Measurements from ENCODE around the gene CRNN. TPM values are rescaled to one million over a fixed set of nuclear protein-coding genes. Genes with fewer than 3 reads are reported as not detected.

The CRNN gene
- total RNA-seq, 1 experiment from 2014 or later: not detected

DNA sequence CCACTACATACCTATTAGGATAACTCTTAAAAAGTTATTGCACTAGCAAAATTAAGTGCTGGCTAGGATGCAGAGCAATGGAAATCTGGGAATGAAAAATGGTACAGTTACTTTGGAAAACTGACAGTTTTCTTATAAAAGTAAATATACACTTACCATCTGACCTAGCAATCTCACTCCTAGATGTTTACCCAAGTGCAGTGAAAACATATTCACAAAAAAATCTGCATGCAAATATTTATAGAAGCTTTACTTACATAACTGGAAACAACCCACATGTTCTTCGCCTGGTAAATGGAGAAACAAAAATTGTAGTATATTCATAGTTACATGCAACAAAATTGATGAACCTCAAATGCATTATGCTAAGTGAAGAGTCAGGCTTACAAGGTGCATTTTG lies 41.4 kb downstream of the CRNN start:
- H3K4me2 ChIP-seq (ENCODE audit: insufficient read depth, insufficient read length, low read length): no peak overlapping the region
- H3K79me1 ChIP-seq (ENCODE audit: insufficient read depth, low read depth, low read length, poor library complexity, severe bottlenecking): no peaks in the 10 kb centered on the region
- H3K18ac ChIP-seq (ENCODE audit: insufficient read length, low read depth, low read length): no peak overlapping the region
- Mint-ChIP-seq H3K36me3 (ENCODE audit: insufficient read depth in 1 of 3, low read depth in 3 of 3) (peaks cover 3 to 12% (median 7%) of the 10 kb centered on the region in 3 experiments; a peak in 5 of 7 replicates), H3K27me3 (ENCODE audit: low read depth) (no peaks in the 10 kb centered on the region; the same call in 1 of the 2 replicates), H3K27ac (no peak overlapping the region), H3K4me3 (no peak overlapping the region), H3K4me1 (no peaks in the 10 kb centered on the region), H3K9me3 (peaks cover 92 to 94% of the 10 kb centered on the region in 2 experiments)
- no peak overlapping the region for H2BK20ac ChIP-seq (ENCODE audit: low read depth, low read length, poor library complexity, severe bottlenecking)
- H3T11ph ChIP-seq (ENCODE audit: low read length): no peak overlapping the region
- no peak overlapping the region for H3K27ac ChIP-seq (ENCODE audit: insufficient read length, low read depth, low read length)
- no peak overlapping the region for H3K14ac ChIP-seq (ENCODE audit: insufficient read depth, low read length)
- H2BK12ac ChIP-seq (ENCODE audit: insufficient read length, low read depth, low read length): no peak overlapping the region
- no peaks in the 10 kb centered on the region for H3K79me2 ChIP-seq (ENCODE audit: insufficient read depth, low read length)
- H4K20me1 ChIP-seq (ENCODE audit: control insufficient read depth, insufficient read depth, insufficient read length): no peaks in the 10 kb centered on the region
- no peak overlapping the region for H2BK15ac ChIP-seq (ENCODE audit: low read depth, low read length)
- H2AFZ ChIP-seq (ENCODE audit: low read length): no peak overlapping the region
- H2AK5ac ChIP-seq (ENCODE audit: insufficient read length, low read length): no peak overlapping the region
- H2BK120ac ChIP-seq (ENCODE audit: low read depth, low read length, poor library complexity, severe bottlenecking): no peak overlapping the region
- peaks cover 61% of the 10 kb centered on the region for H3K9me3 ChIP-seq (ENCODE audit: control insufficient read depth, low read depth, low read length)
- TF ChIP-seq, protein P1, sequence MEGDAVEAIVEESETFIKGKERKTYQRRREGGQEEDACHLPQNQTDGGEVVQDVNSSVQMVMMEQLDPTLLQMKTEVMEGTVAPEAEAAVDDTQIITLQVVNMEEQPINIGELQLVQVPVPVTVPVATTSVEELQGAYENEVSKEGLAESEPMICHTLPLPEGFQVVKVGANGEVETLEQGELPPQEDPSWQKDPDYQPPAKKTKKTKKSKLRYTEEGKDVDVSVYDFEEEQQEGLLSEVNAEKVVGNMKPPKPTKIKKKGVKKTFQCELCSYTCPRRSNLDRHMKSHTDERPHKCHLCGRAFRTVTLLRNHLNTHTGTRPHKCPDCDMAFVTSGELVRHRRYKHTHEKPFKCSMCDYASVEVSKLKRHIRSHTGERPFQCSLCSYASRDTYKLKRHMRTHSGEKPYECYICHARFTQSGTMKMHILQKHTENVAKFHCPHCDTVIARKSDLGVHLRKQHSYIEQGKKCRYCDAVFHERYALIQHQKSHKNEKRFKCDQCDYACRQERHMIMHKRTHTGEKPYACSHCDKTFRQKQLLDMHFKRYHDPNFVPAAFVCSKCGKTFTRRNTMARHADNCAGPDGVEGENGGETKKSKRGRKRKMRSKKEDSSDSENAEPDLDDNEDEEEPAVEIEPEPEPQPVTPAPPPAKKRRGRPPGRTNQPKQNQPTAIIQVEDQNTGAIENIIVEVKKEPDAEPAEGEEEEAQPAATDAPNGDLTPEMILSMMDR (conservative IDR thresholded peaks at IDR 0.05): no peak
- H4K91ac ChIP-seq (ENCODE audit: insufficient read length, low read depth, low read length): no peak overlapping the region
- H4K8ac ChIP-seq (replicated peaks; ENCODE audit: insufficient read length, low read depth, low read length): no peak overlapping the region
- H3K56ac ChIP-seq (ENCODE audit: insufficient read length, low read depth, low read length): no peak overlapping the region
- H3K9ac ChIP-seq (ENCODE audit: extremely low read depth, insufficient read length, low read length): no peak overlapping the region
- no peak overlapping the region for H4K5ac ChIP-seq (ENCODE audit: insufficient read length, low read depth, low read length)
- no peaks in the 10 kb centered on the region for H3K4me1 ChIP-seq (ENCODE audit: insufficient read depth, low read length)
- no peak overlapping the region for H2BK5ac ChIP-seq (ENCODE audit: insufficient read length, low read length)
- WGBS (ENCODE audit: extremely low coverage, insufficient read length, low lambda C conversion rate): no CpG with 5 or more reads among the region's 1 CpG
- DNase-seq: no peak
- H3K4ac ChIP-seq (ENCODE audit: low read depth, low read length): no peak overlapping the region
- H3K27me3 ChIP-seq (ENCODE audit: insufficient read depth, low read length): no peaks in the 10 kb centered on the region
- no peak overlapping the region for H3K23ac ChIP-seq (ENCODE audit: insufficient read length, low read depth, low read length)
- no peaks in the 10 kb centered on the region for H3K23me2 ChIP-seq (ENCODE audit: insufficient read length, low read depth, low read length, poor library complexity, severe bottlenecking)

Measured in H9 (cell line).